GM21381 (cell line): Measurements from ENCODE around the gene HMX1.

Source experiments
- ATAC-seq: cut with Tn5 transposase; IDR thresholded peaks from one replicate; pipeline ENCODE4 v1.9.1; 2021; ENCODE audit warnings: mild to moderate bottlenecking, moderate library complexity; ENCODE audit not compliant: unreplicated experiment

The HMX1 gene

GRCh38 chr4:8871417-8872401, at the start of gene HMX1:
Gene HMX1, minus strand, starts transcription at chr4:8871839. Its CDS starts 225 bp downstream, at chr4:8871614.
- ATAC-seq: no peak

DNA sequence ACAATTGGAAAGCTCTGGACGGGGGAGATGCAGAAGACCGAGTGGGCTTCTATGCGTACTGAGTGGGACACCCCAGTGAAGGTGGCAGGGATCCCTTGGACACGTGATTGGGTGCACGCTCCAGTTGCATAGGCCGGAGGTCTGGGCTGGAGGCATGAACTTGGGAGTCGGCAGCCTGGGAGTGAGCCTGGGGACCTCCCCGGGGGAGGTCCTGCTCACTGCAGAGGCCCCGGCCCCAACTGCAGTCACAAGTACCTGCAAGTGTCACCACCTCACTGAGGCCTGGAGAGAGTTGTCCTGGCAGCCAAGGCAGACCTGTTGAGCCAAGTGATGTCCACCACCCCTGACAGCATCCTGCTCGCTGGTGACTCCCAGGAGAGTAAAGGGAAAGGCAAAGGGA, 49.3 kb upstream of the HMX1 start:
- ATAC-seq: no peak

GRCh38 chr4:8920289-8920965, 48.8 kb upstream of the HMX1 start:
- ATAC-seq: no peak

GRCh38 chr4:8919651-8920288, 48.1 kb upstream of the HMX1 start:
- ATAC-seq: no peak

- peak; percentile 86 for ATAC-seq
Measured at GRCh38 chr4:8917868-8918783, 46.5 kb upstream of the HMX1 start.

- ATAC-seq: no peak
Measured at GRCh38 chr4:8917321-8917811, 45.7 kb upstream of the HMX1 start.

- no peak for ATAC-seq
Measured at GRCh38 chr4:8916906-8917305, 45.3 kb upstream of the HMX1 start.

DNA sequence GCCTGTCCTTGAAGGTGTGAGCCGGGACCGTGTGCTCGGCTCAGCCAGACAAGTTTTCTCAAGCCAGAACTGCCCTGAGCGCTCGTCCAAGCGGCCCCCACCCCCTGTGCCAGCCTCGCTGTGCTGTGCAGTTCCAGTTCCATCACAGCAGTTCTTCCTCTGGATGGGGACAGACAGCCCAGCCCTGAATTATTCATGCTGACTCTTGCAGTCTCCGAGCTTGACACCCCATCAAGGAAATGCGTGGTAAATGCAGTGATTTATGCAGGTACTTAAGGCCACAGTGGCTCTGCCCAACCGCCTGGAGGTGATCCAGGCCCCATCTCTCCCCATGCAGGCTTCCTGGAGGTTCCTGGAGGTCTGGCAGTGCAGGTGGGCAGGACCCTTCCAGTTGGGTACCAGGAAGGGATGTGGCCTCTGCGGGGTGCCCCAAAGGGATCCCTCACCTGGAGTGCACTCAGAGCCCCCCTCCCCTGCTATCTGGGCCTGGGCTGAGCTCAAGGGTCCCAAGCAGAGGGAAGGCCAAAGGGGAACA, 44.8 kb upstream of the HMX1 start:
- ATAC-seq: no peak

DNA sequence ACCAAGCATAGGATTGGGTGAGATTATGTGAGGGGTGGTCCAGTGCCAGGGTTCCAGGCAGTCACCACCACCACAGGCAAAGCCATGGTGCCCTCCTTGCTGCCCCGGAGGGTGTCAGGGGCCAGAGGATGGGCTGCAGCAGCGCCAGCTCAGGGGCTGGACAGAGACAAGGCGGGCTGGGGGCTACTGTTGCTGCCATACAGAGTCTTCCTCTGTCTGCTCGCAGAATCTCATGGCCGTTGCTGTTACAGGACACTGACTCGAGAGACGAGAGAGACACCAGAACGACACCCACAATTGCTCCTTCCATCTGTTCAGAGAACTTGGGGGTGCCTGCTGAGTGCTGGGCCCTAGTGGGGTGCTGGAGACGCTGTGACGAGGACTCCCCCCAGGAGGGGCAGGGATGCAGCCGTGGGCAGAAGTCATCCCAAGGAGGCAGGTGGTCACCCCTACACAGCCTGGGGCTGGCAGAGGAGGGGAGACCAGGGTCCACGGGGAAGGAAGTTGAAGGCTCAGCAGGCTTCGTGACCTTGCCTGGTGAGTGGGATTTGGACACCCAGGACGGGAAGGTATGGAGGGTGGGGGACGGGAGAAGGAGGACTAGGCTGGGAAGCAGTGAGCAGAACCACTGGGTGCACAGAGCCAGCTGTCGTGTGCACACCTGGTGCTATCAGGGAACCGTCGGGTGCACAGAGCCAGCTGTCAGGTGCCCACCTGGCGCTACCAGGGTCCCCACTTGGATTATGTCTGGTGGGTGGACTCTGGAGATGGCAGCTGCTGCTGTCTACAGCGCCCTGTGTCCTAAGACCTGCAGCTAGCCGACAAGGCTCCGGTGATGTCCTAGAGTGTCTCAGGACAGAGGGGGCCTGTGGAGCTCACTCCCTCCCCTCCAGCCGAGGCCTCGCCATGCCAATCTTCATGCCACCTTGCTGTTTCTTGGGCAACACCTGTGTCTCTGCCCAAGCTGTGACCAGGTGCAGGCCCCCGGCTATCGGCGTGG, 43.9 kb upstream of the HMX1 start:
- no peak for ATAC-seq

DNA sequence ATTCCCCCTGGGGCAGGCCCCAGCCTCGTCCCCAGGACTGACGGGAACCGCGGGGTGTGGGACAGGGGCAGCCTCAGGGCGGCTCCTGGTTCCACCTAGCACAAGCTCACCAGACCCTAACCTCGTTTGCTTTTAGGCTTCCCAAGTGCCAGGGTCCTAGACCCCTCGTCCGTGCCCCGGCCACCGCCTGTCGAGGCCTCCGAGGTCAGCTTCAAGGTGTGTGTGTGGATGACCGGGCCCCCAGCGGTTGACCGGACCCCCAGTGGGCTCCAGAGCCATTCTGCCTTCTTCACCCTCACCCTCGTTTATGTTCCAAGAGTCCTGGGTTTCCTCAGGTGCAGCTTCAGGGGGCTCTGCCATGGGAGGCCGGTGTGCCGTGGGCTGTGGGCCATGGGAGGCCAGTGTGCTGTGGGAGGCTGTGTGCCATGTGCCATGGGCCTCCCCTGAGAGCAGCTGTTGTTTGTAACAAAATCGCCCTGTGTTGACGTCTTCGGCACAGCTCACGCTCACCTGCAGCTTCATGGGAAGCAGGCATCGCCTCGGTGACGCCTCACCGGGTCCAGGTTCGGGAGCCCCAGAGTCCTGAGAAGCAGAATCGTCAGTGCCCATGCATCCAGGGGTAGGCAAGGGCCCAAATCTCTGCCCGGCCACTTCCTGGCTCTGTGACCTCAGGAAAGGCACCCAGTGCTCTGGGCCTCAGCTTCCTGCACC, 43.0 kb upstream of the HMX1 start:
- no peak for ATAC-seq

DNA sequence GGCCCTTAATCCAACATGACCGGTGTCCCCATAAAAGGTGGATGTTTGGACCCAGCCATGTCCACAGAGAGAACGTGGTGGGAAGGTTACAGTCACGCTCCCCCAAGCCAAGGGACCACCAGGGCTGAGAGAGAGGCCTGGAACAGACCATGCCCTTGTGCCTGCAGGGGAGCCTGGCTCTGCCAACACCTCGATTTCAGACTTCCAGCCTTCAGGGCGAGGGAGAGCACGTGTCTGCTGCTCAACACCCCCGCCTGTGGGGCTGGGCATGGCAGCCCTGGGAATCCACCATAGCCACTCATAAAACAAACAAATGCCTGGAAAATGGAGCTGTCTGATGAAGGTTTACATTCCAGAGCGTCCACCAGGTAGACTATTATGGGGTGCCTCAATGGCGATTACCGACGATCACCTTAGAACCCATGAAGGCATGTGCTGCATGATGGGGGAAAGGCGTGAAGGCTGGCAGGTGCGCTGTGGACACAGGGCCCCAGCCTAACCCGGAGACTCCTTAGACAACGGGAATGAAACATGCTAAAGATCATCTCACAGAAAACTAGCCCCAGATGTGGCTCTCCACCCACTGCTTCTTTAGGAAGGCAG, 42.3 kb upstream of the HMX1 start:
- no peak for ATAC-seq

- ATAC-seq: no peak
Measured at GRCh38 chr4:8913121-8913857, 41.6 kb upstream of the HMX1 start.

DNA sequence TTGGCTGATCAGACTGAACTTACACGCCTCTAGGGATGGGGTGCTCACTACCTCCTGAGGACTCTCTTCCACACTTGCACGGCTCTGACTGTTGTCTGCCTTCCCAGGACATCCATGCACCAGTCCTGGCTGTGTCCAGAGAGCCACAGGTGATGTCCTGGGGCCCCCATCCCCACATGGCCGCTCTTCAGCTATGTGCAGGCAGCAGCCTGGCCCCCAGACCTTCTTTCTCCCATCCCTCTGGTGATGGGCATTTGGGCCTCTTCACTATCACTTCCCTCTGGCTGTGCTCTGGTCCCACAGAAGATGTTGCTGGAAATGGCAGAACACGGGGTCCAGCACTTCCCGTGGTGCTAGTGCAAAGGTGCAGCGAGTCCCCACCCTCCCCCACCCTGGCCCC, 40.9 kb upstream of the HMX1 start:
- no peak for ATAC-seq

- ATAC-seq: no peak
Measured at GRCh38 chr4:8912089-8912455, 40.4 kb upstream of the HMX1 start.

DNA sequence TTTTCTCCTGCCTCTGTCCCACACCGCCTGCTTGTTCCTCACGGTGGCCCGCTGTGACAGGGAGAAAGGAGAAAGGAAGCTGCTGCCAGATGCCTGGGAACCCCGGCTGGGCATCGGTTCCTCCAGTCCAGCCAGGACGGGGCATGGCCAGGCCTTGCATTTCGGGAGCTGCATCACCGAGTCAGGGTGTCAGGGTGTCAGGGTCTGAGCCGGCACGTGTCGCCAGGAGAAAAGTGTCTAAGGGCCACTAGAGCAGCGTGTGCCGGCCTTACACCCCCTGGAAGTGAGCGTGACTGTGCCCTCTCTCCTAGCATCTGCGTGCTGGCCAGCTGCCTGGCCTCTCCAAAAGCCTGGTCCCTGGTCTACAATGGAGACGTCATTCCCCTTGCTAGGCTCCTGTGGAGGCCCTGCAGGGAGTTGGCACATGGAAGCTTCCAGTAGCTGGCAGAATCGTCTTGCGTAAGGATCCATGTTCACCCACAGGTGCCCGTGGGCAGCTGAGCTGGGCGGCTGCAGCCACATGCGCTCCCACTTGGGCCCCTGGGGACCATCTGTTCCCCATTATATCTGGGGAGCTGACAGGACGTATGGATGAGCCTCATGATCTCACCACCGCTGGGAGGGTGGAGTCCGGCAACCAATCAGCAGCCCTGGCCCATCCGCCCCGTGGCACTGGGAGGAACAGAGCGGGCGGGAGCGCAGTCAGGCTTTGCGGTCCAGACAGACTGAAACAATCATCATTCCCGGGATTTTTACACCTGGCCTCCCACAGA, 39.9 kb upstream of the HMX1 start:
- no peak for ATAC-seq

GRCh38 chr4:8910822-8911315, 39.2 kb upstream of the HMX1 start:
- no peak for ATAC-seq
